ENCODE results near the gene SLC26A8.

The SLC26A8 gene

GRCh38 chr6:36071281-36071680 is 46.8 kb upstream of the SLC26A8 start:
- H3K9me3 ChIP-seq (ENCODE audit: control insufficient read depth, low read length): no peaks in the 10 kb centered on the region
- H3K4me1 ChIP-seq: no peaks in the 10 kb centered on the region
- TF ChIP-seq CTCF (IDR thresholded peaks at IDR 0.05): no peak
- no peaks in the 10 kb centered on the region for H3K27me3 ChIP-seq (ENCODE audit: control insufficient read depth, insufficient read depth, low read length)
- H3K27ac ChIP-seq: no peak overlapping the region
- H3K36me3 ChIP-seq (ENCODE audit: control insufficient read depth, insufficient read depth, low read length): no peaks in the 10 kb centered on the region
- no peak overlapping the region for H3K4me3 ChIP-seq (ENCODE audit: low read depth, low read length)
- H3K9ac ChIP-seq: no peak overlapping the region
- peaks cover 9% of the 10 kb centered on the region for H3K79me2 ChIP-seq
- H3K4me2 ChIP-seq (ENCODE audit: low read length): no peak overlapping the region
- H2AFZ ChIP-seq: no peak overlapping the region

GRCh38 chr6:36070252-36070651 is 45.8 kb upstream of the SLC26A8 start:
- no peaks in the 10 kb centered on the region for H3K9me3 ChIP-seq (ENCODE audit: control insufficient read depth, low read length)
- H3K27ac ChIP-seq: no peak overlapping the region
- H3K4me3 ChIP-seq (ENCODE audit: low read depth, low read length): no peak overlapping the region
- no peaks in the 10 kb centered on the region for H3K27me3 ChIP-seq (ENCODE audit: control insufficient read depth, insufficient read depth, low read length)
- H3K79me2 ChIP-seq: peaks cover 9% of the 10 kb centered on the region
- H3K4me1 ChIP-seq: no peaks in the 10 kb centered on the region
- no peak for TF ChIP-seq CTCF (IDR thresholded peaks at IDR 0.05)
- no peak overlapping the region for H2AFZ ChIP-seq
- H3K4me2 ChIP-seq (ENCODE audit: low read length): no peak overlapping the region
- no peak overlapping the region for H3K9ac ChIP-seq
- no peaks in the 10 kb centered on the region for H3K36me3 ChIP-seq (ENCODE audit: control insufficient read depth, insufficient read depth, low read length)

- Histone ChIP-seq H3K79me2 (peaks cover 15% of the 10 kb centered on the region), H3K9ac (no peak overlapping the region), H3K27me3 (ENCODE audit: control insufficient read depth, insufficient read depth, low read length) (no peaks in the 10 kb centered on the region), H3K36me3 (ENCODE audit: control insufficient read depth, insufficient read depth, low read length) (no peaks in the 10 kb centered on the region), H3K27ac (no peak overlapping the region), H3K4me3 (ENCODE audit: low read depth, low read length) (no peak overlapping the region), H3K9me3 (ENCODE audit: control insufficient read depth, low read length) (no peaks in the 10 kb centered on the region), H3K4me1 (peaks cover 5% of the 10 kb centered on the region), H2AFZ (no peak overlapping the region), H3K4me2 (ENCODE audit: low read length) (no peak overlapping the region)
- TF ChIP-seq CTCF (IDR thresholded peaks at IDR 0.05): no peak
Observed at GRCh38 chr6:36069573-36069972, 45.1 kb upstream of the SLC26A8 start.

- H3K27ac ChIP-seq: no peak overlapping the region
- peaks cover 5% of the 10 kb centered on the region for H3K4me1 ChIP-seq
- H3K9me3 ChIP-seq (ENCODE audit: control insufficient read depth, low read length): no peaks in the 10 kb centered on the region
- H3K4me2 ChIP-seq (ENCODE audit: low read length): no peak overlapping the region
- H3K4me3 ChIP-seq (ENCODE audit: low read depth, low read length): no peak overlapping the region
- H3K27me3 ChIP-seq (ENCODE audit: control insufficient read depth, insufficient read depth, low read length): no peaks in the 10 kb centered on the region
- H3K9ac ChIP-seq: no peak overlapping the region
- no peaks in the 10 kb centered on the region for H3K36me3 ChIP-seq (ENCODE audit: control insufficient read depth, insufficient read depth, low read length)
- H3K79me2 ChIP-seq: peaks cover 15% of the 10 kb centered on the region
- H2AFZ ChIP-seq: no peak overlapping the region
- TF ChIP-seq CTCF (IDR thresholded peaks at IDR 0.05): no peak
Observed at GRCh38 chr6:36068586-36068985, 44.1 kb upstream of the SLC26A8 start.

GRCh38 chr6:36068012-36068392 is 43.6 kb upstream of the SLC26A8 start:
- H3K36me3 ChIP-seq (ENCODE audit: control insufficient read depth, insufficient read depth, low read length): no peaks in the 10 kb centered on the region
- H3K4me3 ChIP-seq (ENCODE audit: low read depth, low read length): no peak overlapping the region
- H2AFZ ChIP-seq: no peak overlapping the region
- no peak for TF ChIP-seq CTCF (IDR thresholded peaks at IDR 0.05)
- H3K79me2 ChIP-seq: peaks cover 19% of the 10 kb centered on the region
- H3K4me1 ChIP-seq: peaks cover 5% of the 10 kb centered on the region
- H3K4me2 ChIP-seq (ENCODE audit: low read length): no peak overlapping the region
- H3K9me3 ChIP-seq (ENCODE audit: control insufficient read depth, low read length): no peaks in the 10 kb centered on the region
- H3K9ac ChIP-seq: no peak overlapping the region
- no peaks in the 10 kb centered on the region for H3K27me3 ChIP-seq (ENCODE audit: control insufficient read depth, insufficient read depth, low read length)
- H3K27ac ChIP-seq: no peak overlapping the region
